SKM-1 (cell line): ENCODE data around the gene RYR2.

Experiments
- DNase-seq: peaks from one replicate; lab custom pipeline; 2025; ENCODE audit not compliant: unreplicated experiment; lab: John Stamatoyannopoulos, UW

Gene RYR2

DNA sequence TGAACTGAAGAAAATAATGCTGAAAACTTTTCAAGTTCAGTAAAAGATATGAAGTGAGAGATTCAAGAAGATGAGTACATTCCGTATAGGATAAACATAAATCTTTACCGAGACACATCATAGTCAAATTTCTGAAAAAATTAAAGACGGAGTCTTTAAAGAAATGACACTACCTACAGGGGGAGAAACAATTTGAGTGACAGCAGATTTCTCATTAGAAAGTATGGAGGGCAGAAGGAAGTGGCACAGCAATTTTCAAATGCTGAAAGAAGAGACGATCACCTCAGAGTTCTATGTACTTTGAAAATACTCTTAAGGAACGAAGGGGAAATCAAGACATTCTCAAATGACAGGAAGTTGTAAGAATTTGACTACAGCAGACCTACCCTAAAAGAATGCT is 577.6 kb downstream of the RYR2 start:
- DNase-seq = no peak

DNA sequence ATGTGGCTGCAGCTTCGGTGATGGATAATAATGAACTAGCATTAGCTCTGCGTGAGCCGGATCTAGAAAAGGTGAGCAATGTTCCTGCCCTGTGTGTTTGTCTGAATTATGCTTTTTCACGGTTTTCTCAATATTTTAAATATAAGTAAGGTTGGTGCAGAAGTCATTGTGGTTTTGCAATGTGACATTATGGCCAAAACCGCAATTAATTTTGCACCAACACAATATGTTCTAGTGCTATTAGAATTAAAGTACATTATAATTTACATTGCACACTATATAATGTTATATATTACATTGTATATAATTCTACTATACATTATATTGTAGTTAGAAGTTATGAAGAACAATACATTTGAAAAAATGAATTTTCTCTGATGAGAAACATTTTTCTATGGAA is 592.9 kb downstream of the RYR2 start:
- no peak for DNase-seq

GRCh38 chr1:237638555-237638954 is 596.6 kb downstream of the RYR2 start:
- no peak for DNase-seq

DNA sequence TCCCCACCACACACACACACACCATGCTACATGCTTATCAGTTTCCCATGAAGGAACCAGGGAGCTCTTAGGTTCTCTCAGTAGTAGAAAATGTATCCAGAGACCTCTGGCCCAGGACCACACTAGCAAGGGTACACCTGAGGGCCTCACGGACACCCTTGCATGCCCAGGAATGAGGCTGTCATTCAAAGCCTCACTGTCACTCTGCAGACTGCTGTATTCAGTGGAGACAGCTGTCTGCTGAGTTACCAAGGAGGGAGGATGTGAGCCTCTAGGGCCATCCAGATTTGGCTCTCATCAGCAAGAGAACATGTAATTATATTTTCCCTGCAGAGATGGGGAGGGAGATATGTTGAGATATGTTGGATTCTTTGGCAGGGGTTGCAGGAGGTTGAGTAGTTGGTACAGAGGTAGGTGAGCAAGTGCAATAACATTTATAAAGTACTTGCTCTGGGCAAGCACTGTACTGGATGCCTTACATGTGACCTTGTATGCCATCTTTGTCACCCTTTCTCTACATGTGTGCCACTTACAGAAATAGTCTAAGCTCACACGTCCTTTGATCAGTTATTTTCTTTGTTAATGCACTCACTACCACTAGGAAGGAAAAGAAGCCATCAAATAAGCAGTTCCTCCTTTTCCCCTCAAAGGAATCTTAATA is 598.2 kb downstream of the RYR2 start:
- DNase-seq = no peak

GRCh38 chr1:237640966-237641365 is 599.0 kb downstream of the RYR2 start:
- no peak for DNase-seq

DNA sequence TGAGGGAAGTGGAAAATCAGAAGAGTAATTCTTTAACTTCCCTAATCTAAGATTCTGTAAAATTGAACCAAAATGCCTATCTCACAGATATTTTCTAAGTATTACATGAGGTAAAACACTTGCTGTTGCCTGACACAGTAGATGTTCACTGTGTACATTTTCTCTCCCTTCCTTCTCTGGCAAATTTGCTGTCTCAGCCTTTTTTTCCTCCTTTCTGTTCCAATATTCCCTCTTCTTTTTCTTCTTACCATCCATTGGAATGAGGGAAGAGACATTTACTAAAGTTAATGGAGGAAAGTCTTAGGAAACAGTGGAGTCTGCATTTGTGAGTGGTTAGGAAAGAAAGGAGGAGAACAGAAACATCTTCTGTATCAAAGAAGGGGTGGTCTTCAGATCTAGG is 608.8 kb downstream of the RYR2 start:
- no peak for DNase-seq

DNA sequence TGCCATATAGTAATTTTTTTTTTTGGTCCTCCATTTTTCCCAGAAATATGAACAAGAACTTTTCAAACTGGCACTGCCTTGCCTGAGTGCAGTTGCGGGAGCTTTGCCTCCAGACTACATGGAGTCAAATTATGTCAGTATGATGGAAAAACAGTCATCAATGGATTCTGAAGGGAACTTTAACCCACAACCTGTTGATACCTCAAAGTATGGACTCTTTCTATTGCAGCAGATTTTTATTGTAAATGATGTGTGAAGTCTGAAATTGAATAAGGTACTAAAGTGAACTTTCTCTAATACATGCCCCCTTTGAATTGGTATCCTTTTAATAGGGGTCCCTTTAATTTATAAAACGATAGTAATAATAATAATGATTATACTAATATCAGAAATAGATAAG is 613.8 kb downstream of the RYR2 start:
- DNase-seq = no peak

DNA sequence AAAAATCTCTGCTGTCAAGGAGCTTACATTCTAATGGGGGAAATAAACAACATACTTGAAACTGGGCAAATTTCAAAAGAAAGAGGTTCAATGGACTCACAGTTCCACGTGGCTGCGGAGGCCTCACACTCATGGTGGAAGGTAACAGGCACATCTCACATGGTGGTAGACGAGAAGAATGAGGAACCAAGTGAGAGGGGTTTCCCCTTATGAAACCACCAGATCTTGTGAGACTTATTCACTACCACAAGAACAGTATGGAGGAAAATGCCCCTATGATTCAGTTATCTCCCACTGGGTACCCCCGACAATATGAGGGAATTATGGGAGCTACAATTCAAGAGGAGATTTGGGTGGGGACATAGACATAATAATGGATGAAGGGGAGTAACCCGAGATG is 622.4 kb downstream of the RYR2 start:
- no peak for DNase-seq

DNA sequence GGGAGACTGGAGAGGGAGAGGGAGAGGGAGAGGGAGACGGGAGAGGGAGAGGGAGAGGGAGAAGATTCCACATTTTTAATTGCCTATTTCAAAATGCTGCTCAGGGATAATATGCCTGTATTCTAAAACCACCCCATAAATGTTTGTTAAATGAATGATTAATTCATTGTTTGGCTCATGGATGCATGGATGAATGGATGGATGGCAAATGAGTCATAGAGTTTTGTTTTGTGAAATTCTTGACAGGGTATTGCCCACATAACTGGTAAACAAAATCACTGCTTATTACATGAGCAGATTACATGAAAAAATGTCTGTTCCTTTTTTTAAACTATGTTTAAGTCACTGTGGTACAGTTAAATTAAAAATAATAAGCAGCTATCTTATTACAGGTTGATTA is 628.3 kb downstream of the RYR2 start:
- no peak for DNase-seq

DNA sequence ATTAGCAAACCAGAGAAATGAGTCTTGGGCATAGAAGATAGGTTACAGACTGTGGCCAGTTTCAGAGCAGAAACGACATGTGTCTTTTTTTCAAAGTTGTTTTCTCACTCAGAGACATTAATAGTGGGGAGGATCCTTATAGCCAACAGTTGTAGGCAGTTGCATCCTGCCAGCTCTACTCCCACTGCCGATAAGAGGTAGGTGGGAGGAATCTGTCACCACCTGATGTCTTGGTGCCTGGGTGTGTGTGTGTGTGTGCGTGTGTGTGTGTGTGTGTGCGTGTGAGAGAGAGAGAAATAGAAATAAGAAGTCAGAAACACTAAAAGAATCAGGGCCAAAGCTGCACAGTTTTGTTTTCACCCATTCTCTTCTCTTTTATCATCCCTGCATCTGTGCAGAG is 629.3 kb downstream of the RYR2 start:
- DNase-seq = no peak

DNA sequence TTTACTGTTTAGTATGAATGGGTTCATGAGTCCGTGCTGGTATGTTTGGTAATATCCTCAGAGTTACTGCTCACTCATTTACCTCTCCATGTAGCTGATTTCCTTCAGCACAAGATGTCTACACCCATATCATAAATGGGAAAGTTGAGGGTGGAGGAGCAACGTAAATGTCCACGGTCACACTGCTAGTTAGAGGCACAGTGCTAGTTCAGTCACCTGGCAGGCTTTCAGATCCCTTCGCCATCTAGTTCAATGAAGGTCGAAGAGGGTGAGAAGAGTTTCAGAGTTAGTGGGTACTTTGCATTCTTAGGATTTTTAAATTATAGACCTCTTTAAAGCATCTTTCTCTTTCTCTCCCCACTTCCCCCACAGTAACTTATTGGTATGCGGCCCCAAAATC is 630.0 kb downstream of the RYR2 start:
- DNase-seq = no peak

- no peak for DNase-seq
Observed at GRCh38 chr1:237672748-237673147, 630.8 kb downstream of the RYR2 start.

GRCh38 chr1:237673631-237674030 is 631.6 kb downstream of the RYR2 start:
- DNase-seq = no peak

GRCh38 chr1:237677979-237678378 is 636.0 kb downstream of the RYR2 start:
- DNase-seq = no peak

DNA sequence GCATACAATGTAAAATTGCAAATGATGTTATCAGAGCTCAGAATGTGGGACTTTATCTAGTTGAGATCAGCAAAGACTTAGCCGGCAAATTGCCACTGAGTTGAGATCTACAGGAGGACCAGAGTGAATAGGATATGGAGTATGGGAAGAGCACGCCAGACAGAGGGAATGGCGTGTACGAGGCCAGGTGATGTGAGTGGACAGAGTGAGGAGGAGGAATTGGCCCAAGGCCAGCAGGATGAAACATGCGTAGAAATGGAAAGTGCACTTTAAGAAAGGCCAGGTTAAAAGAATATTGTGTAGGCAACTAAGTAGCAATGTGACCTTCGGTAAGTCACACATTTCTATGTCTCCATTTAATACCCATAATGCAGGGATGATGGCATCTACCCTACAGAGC is 637.7 kb downstream of the RYR2 start:
- DNase-seq = no peak

GRCh38 chr1:237681210-237681609 is 639.2 kb downstream of the RYR2 start:
- no peak for DNase-seq

- no peak for DNase-seq
Observed at GRCh38 chr1:237684236-237684635, 642.3 kb downstream of the RYR2 start.

- DNase-seq = no peak
Observed at GRCh38 chr1:237685551-237685950, 643.6 kb downstream of the RYR2 start.

DNA sequence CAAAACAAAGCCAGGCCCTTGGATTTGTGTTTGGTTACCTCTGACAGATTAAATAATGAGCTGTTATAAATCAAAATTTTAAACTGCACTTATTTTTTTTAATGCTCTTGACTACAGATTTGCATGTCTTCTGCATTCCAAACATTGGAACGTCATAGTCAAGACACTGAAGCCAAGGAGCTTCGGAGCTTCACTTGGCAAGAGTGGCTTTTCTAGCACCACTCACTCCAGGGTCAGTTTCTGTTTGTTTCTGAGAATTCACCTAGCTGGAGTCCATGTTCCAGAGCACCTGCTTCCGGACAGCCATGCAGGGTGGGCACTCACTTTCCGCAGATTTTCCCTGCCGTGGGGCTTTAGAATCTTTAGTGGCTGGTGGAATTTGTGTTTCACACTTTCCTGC is 645.8 kb downstream of the RYR2 start:
- no peak for DNase-seq

DNA sequence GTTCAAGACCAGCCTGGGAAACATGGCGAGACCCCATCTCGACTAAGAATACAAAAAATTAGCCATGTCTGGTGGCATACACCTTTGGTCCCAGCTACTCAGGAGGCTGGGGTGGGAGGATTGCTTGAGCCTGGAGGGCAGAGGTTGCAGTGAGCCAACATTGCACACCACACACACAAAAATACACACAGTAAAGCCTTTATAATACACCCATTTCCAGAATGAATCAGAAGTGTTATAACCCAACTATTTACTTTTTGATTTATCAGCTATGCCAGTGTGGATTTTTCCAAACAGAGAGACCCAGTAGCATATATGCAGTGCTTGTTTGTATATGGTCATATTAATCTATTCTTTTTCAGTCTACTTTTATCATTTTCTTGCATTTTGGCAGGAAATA is 648.7 kb downstream of the RYR2 start:
- no peak for DNase-seq

GRCh38 chr1:237692255-237692654 is 650.3 kb downstream of the RYR2 start:
- no peak for DNase-seq

DNA sequence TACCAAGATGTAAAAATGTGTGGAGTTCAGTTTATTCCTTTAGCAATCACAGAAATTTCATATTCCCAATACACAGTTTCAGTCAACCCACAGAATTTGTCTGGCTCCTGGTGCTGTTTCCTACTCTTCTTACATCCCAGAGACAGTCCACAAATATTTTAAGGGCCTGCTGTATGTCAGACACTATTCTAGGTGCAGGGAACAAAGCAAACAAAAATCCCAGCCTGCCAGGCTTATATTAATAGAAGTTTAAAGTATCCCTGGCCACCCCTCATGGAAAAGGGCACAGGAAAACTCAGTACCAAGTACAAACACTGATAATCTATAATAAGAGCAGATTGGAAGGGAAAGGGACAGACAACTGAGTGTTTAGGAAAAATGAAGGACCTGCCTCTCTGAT is 653.9 kb downstream of the RYR2 start:
- no peak for DNase-seq

DNA sequence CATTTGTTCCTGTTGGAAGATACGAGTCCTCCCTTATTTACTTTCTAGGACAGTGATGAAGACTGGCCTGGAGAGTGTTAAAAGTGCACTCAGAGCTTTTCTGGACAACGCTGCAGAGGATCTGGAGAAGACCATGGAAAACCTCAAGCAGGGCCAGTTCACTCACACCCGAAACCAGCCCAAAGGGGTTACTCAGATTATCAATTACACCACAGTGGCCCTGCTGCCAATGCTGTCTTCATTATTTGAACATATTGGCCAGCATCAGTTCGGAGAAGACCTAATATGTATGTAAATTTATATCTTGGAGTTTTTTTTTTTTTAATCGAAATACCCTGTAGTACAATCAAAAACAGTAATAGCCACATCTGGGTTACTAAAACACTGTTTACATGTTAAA is 658.2 kb downstream of the RYR2 start:
- no peak for DNase-seq

DNA sequence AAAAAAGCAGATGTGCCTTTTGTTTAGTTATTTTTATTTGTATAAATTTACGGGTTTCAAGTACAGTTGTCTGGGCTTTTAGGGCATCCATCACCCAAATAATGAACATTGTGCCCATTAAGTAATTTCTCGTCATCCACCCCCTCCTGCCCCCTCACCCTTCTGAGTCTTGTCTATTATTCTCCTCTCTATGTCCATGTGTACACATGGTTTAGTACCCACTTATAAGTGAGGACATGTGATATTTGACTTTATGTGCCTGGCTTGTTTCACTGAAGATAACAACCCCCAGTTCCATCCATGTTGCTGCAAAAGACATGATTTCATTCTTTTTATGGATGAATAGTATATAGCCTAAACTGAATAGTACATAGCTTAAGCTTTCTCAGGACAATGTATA is 659.5 kb downstream of the RYR2 start:
- no peak for DNase-seq
